WI38 (cell line): ENCODE data around the gene UBE3C.

Experiments used
- H3K4me3 ChIP-seq: 2 replicates; pipeline ENCODE4 v1.5.1; 2011; ENCODE audit warnings: low read depth, mild to moderate bottlenecking, control low read depth, low read length
- CTCF ChIP-seq: IDR thresholded peaks from 2 replicates; pipeline ENCODE4 v1.5.1; 2012; ENCODE audit warnings: low read depth, mild to moderate bottlenecking, control low read depth, low read length

UBE3C gene

GRCh38 chr7:157278167-157278790 lies 139.6 kb downstream of the UBE3C start:
- no peak for TF ChIP-seq CTCF
- no peak overlapping the region for H3K4me3 ChIP-seq

GRCh38 chr7:157278791-157279724 lies 140.3 kb downstream of the UBE3C start:
- no peak for TF ChIP-seq CTCF
- no peak overlapping the region for H3K4me3 ChIP-seq

GRCh38 chr7:157279741-157280215 lies 141.1 kb downstream of the UBE3C start:
- TF ChIP-seq CTCF = no peak
- H3K4me3 ChIP-seq = no peak overlapping the region

- H3K4me3 ChIP-seq = no peak overlapping the region
- no peak for TF ChIP-seq CTCF
These were observed 141.6 kb downstream of the UBE3C start for GRCh38 chr7:157280216-157280841.

- TF ChIP-seq CTCF = no peak
- no peak overlapping the region for H3K4me3 ChIP-seq
These were observed 142.7 kb downstream of the UBE3C start for GRCh38 chr7:157281221-157281998.

- H3K4me3 ChIP-seq = no peak overlapping the region
- TF ChIP-seq CTCF = no peak
These were observed 143.5 kb downstream of the UBE3C start for GRCh38 chr7:157282141-157282801.
